HG03025 (cell line): ENCODE data around the gene DTNB.
A peak's percentile ranks its signal among the peaks of the same experiment; 100 is the strongest.

Experiments used
- ATAC-seq: cut with Tn5 transposase; IDR thresholded peaks from one replicate; pipeline ENCODE4 v1.9.1; 2021; ENCODE audit warnings: mild to moderate bottlenecking, moderate library complexity; ENCODE audit not compliant: unreplicated experiment, low FRiP score

The DTNB gene

DNA sequence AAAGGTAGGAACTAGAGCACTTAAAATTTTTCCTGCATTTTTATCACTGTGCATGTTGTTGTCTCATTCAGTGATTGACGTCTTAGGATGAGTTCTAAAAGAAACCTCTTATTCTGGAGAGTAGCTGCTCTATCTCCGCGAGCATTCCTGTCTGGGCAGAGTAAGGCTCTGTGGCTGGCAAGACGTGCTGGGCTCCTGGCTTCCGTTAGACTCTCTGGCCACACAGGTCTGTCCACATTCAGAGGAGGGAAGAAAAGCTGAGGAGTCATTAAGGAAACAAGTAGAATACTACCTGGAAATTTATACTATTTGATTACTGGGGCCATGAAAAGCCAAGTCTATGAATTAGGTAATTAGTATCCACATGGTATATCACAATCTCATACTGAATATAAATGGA is 193.6 kb downstream of the DTNB start:
- ATAC-seq = no peak

DNA sequence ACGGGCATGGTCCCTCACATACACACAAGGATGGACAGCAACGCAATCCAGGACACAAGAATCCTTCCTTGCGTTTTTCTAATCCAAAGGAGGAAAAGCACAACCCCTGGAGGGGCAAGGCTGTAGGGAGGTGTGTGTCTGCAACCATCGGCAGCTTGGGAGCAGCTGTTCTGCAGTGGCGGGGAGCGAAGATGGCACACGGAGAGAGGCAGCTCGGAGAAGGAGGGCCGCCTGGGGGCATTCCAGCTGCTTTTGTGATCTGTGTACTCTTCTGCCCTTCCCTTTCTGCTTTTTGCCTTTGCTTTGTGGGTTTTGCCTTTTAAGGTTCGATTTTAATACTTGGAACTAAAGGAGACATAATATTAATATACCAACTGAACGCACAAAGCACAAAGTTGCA is 194.6 kb downstream of the DTNB start:
- ATAC-seq = no peak

DNA sequence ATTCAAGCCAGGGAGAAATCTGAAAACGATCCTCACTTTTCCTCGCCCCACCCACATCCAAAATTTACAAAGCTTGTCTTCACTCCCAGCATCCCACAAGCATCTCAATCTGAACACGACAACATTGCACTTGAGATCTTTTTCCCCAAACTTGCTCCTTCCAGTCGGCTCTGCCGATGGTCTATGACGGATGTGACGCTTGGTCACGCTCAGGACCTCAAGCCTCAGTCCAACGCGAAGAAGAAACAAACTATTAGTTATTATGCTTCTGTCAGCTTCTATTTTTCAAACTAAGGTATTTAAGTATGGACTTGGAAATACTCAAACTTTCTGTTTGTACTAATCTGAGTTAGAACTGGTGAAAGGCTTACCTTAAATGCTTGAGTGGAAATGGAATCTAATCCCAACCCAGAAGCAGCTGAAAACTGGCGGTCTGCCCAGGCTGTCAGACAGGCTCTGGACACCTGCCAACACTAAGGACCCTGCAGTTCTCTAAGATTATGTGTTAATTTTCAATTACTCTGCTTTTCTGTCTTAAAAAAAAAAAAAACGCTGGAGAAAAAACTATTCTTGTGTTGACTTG is 199.5 kb downstream of the DTNB start:
- ATAC-seq = no peak

DNA sequence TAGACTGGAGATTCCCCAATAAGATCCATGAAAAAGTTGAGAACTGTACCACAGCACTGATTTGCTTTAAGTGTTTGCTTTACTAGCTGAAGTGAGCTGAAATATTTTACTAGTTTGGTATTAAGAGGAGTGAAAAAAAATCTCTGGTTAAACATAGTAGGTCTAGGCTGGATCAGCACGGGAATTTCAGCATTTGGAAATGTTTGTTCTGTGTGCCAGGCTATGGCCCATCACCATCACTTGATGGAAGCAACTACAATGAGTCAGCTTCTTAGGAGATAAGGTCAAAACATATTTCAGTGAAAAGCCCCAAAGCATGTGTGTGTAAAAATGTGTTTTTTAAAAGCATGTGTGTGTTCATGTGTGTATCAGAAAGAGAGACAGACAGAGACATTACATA is 200.2 kb downstream of the DTNB start:
- ATAC-seq = no peak

DNA sequence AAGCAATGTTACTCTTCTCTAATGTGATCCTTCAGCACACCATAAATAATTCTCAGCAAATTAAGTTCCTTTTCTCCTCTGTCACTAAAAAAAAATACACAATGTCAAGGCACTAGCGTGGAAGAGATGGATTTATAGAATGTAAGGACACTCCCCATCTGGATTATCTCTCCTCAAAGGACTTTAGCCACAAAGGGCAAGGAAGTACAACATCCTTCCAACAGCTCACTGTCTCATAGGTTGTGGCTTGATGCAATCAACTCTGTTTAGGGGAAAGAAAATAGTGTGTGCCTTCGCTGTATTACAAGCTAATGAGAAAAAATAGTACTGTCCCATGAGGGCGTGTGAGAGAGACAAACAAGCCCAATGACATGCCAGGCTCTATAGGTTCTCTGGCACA is 202.6 kb downstream of the DTNB start:
- ATAC-seq = no peak

DNA sequence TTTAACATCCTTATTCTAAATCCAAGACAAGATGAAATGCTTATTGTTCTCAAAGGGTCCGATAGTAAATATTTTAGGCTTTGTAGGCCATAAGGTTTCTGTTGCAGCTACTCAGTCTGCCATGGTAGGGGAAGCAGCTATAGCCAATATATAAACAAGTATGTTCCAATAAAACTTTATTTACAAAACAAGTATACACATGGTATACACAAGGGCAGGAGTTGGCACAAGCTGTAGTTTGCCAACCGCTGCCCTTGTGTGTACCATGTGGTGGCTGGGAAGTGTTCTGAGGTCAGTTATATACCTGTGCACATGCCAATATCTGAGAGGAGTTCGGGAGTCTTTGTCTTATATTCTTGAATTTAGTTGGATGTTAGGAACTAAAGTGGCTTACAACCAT is 205.6 kb downstream of the DTNB start:
- no peak for ATAC-seq

DNA sequence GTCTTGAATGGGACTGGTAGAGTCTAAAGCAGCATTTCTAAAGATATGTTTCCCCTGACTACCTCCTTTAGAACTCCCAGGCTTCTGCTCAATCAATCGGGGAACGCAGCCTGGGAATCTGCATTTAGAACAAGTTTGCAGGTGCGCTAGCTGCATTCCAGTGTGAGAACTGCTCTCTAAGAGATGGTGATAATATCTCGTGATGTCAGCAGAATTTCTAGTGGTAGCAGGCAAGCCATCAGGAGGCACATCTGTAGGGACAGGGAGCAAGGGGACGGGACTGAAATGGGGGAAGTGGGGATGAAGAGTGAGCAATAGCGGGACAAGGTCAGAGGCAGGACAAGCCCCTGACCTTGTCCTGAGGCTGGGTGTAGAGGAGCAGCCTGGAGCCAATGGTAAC is 211.4 kb downstream of the DTNB start:
- ATAC-seq = no peak

DNA sequence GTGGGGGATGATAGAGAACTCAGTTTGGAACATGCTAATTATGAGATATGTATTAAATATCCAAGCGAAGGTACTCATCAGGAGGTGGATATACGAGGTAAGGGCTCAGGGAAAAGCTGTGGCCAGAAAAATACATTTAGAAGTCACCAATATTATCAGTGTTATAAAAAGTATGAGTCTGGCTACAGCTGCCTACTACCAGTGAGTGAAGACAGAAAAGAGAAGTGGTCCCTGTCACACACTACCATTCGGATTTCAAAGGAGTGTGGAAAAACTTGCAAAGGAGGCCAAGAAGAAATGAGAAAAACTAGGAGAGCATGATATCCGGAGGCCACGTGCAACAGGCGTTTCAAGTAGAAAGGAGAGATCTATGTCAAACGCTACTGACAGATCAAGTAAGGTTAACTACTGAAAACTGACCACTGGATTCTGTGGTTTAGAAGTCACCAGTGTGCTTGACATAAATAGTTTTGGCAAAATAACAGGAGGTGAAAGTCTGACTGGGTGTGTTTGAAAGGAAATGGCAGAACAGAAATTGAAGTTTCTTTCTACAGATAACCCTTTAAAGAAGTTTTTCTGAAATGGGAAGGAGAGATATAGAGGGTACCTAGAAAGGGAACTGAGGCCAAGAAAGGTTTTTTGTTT is 213.0 kb downstream of the DTNB start:
- no peak for ATAC-seq

DNA sequence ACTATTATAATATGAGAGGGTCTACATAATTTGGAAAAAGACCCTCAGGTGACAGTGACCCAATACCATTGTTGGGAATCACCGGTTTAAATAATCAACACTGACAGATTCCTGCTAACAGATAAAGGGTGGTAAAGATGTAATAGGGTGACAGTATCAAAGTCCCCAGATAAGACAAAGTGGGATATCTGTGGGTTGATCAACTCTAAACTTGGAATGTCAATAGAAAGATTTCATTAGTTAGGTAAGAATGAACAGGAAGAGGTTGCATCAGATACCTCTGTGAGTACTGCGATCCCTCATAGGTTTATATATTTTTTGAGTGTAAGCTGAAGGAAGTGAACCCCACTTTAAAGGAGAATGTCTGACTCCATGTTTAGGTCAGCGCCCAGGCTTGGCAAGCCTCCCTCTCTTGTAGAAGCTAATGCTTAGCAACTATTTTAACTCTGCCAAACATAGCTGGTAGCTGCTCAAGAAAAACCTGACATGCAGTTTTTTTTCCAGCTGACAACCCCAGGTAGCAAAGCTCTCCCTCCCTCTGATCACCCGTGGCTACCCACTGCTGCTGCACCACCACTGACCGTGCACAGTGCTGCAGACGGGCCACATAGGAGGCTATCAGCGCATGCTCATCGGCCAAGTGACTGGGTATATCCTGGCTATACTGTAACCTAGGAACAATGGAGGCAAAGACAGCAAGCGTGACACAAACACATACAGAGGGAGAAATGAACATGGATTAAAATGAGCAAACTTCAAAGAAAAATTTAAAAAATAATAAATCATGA is 218.4 kb downstream of the DTNB start:
- ATAC-seq = no peak

DNA sequence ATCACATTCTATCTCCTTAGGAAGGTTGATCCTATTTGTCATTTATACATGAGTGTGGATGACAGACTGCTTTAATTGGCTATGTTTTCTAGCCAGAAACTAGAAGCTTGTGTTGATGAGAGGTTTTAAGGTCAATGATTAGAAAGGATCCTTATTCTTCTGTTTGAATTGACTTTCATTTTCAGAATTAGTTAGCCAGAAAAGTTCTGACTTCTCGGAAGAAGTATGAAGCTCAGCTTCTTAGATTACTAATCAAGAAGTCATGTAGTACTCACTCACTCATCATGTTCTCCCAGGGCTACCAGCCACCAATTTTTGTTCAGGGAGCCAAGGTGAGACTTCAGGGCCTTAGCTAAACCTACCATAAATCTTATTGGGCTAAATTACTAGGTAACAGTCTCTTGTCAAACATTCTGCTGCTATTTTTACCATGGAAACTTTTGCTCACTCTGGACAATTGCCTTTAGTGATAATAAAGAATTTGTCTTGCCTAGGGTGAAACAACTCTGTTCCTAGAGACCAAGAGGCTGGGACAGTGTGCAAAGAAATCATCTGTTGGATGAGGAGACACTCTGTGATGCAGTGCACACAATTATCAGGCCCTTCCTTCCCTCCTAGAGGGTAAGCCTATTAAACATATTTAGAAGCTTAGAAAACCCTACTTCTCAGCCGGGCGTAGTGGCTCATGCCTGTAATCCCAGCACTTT is 220.0 kb downstream of the DTNB start:
- ATAC-seq = peak; percentile 80

DNA sequence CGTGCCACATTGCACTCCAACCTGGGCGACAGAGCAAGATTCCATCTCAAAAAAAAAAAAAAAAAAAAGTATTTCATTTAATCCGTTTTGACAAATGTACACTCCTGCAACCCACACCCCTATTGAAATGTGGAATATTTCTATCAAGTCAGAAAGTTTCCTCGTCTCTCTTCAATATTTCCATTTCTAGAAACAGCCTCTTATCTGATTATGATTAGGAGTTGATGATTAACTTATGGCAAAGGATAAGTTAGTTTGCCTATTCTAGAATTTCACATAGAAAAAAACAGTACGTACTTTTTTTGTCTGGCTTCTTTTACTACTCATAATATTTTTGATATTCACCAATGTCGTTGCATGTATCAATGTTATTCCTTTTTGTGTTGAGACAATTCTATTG is 224.6 kb downstream of the DTNB start:
- ATAC-seq = no peak

DNA sequence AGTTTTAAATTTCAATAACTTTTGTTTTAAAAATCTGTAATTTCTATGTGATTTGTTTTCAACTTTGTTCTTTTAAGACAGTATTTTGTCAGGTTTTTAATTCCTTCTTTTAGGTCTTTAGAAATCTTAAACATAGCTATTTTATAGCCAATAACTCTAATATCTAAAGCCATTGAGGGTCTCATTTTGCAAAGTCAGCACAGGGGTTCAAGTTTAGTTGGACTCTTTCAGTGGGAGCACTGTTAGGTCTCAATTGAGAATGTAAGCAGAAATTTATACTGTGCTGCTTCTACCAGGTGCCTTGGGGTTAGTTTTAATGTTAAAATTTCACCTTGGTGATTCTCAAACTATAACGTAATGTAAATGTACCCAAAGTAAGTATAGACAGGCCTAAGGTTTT is 226.4 kb downstream of the DTNB start:
- ATAC-seq = no peak

DNA sequence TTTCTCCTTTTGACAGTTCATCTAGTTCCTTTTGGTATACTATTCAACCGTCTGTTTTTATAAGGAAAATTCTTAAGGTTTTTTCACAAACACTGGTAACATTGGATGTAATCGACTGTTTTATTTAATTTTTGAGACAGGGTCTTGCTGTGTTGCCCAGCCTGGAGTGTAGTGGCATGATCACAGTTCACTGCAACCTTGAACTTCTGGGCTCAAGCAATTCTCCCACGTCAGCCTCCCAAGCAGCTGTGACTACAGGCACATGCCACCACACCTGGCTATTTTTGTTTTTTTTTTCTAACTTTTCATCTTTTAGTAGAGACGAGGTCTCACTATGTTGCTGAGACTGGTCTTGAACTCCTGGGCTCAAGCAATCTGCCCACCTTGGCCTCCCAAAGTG is 227.3 kb downstream of the DTNB start:
- ATAC-seq = no peak

DNA sequence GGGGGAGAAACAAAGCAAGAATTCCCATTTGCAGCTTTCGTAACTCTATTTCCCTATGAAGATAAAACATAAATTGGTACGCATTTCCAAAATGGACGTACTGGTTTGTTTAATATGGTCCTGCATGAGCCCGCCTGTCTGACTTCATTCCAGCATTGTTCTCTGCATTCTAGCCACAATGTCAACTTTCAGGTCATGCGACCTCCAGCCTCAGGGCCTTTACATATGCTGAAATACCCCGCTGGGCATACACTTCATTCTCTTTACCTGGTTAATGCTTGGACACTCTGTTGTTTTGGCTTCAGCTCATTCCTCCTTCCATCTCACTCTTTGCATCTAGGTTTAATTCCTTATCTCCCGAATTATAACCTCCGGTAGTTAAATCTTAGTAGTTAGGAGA is 227.9 kb downstream of the DTNB start:
- no peak for ATAC-seq

DNA sequence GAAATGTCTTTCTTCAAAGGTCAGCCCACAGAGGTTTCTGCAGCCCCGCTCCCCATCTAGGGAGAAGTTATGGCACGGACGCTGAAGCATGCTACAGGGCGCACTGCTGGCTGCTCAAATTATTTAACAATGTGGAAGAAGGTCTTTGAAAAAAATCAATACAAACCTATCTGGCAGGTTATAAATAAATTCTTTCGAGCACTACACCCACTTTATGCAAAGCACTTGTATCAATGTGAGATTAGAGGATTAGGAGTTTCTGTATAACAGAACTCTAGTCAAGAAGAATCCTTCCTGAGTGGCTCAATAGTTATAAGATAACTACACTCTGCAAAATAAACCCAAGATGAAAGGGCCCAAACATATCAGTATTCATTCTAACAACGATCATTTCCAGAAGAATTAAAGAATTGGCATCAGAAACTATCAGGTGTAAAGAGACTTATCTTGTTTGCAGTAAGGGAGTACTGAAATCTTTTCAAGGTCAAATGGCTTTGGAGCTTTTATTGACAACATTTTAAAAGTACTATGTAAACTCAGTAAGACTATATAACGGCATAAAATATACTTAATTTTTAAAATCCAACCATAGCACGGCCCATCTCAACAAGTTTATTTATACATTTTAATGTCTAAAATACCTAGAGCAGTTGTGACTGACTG is 228.6 kb downstream of the DTNB start:
- ATAC-seq = no peak

DNA sequence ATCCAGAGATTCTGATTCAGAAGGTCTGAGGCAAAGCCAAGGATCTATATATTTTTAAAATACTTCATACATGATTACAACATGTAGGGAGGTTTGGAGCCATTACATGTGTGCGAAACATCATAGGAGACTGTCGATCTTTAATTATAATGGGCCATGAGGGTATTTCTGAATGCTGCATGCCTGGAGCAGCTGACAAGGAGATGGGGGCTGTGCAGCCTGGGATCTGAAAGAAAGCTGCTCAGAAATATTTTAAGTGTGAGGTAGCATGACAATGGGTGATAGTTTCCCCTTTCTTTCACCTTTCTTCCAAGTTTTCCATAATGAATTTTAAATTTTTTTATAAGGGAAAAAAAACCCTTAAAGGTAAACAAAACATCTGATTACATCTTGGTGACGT is 229.6 kb downstream of the DTNB start:
- ATAC-seq = no peak

DNA sequence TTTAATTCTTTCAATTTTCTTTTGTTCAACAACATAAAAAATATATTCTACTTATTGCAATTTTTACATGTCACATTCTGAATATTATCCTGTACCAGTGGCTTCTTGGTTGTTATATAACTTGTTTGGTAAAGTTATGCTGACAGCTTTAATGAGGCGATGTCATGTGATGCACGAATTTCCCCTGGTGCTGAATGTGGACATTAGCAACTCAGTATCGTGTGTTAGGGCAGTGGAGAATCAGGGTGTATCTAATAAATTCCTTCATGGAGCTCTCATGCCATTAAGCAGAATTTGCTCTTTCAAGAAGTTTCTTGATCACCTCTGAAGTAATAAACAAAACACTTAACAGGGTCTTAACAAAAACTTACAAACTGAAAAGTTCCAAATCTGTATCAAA is 232.0 kb downstream of the DTNB start:
- no peak for ATAC-seq

DNA sequence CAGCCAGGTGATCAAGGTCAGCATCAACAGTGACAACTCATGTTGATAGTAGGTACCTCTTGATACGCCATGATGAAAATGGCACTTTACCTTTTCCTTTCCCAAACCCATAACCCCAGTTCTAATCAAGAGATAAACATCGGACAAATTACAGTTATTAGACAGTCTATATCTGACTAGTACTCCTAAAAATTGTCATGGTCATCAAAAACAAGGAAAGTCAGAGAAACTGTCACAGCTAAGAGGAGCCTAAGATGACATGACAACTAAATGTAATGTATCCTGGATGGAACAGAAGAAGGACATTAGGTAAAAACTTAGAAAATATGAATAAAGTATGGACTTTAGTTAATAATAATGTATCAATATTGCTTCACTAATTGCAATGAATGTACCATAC is 234.6 kb downstream of the DTNB start:
- no peak for ATAC-seq

DNA sequence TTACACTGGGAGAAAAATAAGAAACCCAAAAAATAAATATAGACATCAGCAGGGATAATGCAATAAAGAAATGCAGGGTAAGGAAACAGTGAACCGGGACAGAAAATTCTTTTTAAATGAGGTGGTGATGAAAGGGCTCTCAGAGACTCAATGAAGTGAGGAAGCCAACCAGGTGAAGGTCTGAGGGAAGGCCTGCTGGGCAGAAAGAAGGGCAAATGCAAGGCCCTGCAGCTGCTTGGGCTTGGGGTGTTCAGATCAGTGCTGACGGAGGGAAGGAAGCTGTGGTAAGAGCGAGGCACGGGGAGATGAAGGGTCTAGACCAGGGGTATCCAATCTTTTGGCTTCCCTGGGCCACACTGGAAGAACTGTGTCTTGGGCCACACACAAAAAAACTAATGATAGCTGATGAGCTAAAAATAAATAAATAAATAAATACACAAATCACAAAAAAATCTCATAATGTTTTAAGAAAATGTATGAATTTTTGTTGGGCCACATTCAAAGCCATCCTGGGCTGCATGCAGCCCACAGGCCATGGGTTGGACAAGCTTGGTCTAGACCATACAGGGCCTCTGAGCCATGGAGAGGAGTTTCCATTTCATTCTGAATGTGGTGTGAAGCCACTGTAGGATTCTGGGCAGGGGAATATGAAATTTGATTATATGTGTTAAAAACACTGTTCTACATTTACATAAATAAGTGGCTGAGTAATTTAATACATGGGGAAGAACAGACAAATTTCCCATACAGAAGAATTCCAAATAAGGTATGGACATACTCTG is 235.3 kb downstream of the DTNB start:
- ATAC-seq = no peak

DNA sequence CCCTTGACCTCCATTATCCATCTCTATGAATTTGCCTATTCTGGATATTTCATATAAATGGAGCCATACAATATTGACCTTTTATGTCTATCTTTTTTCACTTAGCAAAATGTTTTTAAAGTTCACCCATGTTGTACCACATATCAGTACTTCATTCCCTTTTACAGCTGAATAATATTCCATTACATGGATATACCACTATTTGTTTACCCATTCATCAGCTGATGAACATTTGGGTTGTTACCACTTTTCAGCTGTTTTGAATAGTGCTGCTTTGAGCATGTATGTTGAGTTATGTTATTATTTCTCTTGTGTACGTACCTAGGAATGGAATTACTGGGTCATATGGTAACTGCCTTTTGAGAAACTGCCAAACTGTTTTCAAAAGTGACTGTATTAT is 238.0 kb downstream of the DTNB start:
- no peak for ATAC-seq
